Measurements from ENCODE around the gene ZNF181.

Gene ZNF181

GRCh38 chr19:34707661-34708060, 26.4 kb upstream of the ZNF181 start:
- TF ChIP-seq CTCF (conservative IDR thresholded peaks at IDR 0.05; ENCODE audit: control insufficient read depth, insufficient read depth, low read depth, low read length): no peak
- no peak for DNase-seq (ENCODE audit: low read depth)
- H3K4me3 ChIP-seq (ENCODE audit: control insufficient read depth, low read depth, low read length): no peak overlapping the region

- DNase-seq (ENCODE audit: low read depth): no peak
- TF ChIP-seq CTCF (conservative IDR thresholded peaks at IDR 0.05; ENCODE audit: control insufficient read depth, insufficient read depth, low read depth, low read length): no peak
- H3K4me3 ChIP-seq (ENCODE audit: control insufficient read depth, low read depth, low read length): no peak overlapping the region
Observed at GRCh38 chr19:34711890-34712289, 22.2 kb upstream of the ZNF181 start.

GRCh38 chr19:34712395-34713261, 21.4 kb upstream of the ZNF181 start:
- peak; percentile 58 for TF ChIP-seq CTCF (conservative IDR thresholded peaks at IDR 0.05; ENCODE audit: control insufficient read depth, insufficient read depth, low read depth, low read length)
- H3K4me3 ChIP-seq (ENCODE audit: control insufficient read depth, low read depth, low read length): no peak overlapping the region
- peak; percentile 82 for DNase-seq (ENCODE audit: low read depth)

GRCh38 chr19:34713262-34713637, 20.8 kb upstream of the ZNF181 start:
- TF ChIP-seq CTCF (conservative IDR thresholded peaks at IDR 0.05; ENCODE audit: control insufficient read depth, insufficient read depth, low read depth, low read length): no peak
- no peak for DNase-seq (ENCODE audit: low read depth)
- no peak overlapping the region for H3K4me3 ChIP-seq (ENCODE audit: control insufficient read depth, low read depth, low read length)

GRCh38 chr19:34715357-34715756, 18.7 kb upstream of the ZNF181 start:
- TF ChIP-seq CTCF (conservative IDR thresholded peaks at IDR 0.05; ENCODE audit: control insufficient read depth, insufficient read depth, low read depth, low read length): no peak
- H3K4me3 ChIP-seq (ENCODE audit: control insufficient read depth, low read depth, low read length): no peak overlapping the region
- no peak for DNase-seq (ENCODE audit: low read depth)

- DNase-seq (ENCODE audit: low read depth): no peak
- TF ChIP-seq CTCF (conservative IDR thresholded peaks at IDR 0.05; ENCODE audit: control insufficient read depth, insufficient read depth, low read depth, low read length): no peak
Observed at GRCh38 chr19:34722353-34722752, 11.7 kb upstream of the ZNF181 start.

More at GRCh38 chr19:34722353-34722752, 11.7 kb upstream of the ZNF181 start:
- H3K4me3 ChIP-seq (ENCODE audit: control insufficient read depth, low read depth, low read length): no peak overlapping the region
